ENCODE data around the gene ZNF692. TPM values are rescaled to one million over a fixed set of nuclear protein-coding genes. Genes with fewer than 3 reads are reported as not detected.

ZNF692 gene
- total RNA-seq, 2 donors from 2014 or later: 65.0 to 99.7 TPM

DNA sequence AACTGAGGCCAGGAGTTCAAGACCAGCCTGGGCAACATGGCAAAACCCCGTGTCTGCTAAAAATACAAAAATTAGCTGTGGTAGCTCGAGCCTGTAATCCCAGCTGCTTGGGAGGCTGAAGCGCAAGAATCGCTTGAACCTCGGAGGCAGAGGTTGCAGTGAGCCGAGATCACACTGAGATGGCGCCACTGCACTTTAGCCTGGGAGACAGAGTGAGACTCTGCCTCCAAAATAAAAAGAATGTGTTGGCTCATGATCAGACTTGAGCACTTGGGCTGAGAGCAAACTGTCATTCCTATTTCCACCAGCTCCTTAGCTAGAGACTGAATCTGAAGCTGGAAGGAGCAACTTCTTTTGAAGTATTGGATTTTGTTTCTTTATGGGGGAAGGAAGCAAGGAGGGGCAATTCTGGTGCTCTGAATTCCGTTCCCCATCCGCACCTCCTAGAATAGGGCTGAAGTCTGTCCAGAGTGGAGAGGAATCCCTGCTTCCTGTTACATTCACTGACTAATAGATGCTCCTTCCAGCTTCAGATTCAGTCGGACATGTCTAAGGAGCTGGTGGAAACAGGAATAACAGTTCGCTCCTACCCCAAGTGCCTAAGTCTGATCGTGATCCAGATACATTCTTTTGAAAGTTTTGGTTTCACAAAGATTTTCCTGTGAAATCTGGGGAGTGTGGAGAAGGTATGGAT, 17.0 kb downstream of the ZNF692 start:
- no peaks in the 10 kb centered on the region for H3K4me1 ChIP-seq (replicated peaks)
- no peak for DNase-seq (ENCODE audit: low spot score)

DNA sequence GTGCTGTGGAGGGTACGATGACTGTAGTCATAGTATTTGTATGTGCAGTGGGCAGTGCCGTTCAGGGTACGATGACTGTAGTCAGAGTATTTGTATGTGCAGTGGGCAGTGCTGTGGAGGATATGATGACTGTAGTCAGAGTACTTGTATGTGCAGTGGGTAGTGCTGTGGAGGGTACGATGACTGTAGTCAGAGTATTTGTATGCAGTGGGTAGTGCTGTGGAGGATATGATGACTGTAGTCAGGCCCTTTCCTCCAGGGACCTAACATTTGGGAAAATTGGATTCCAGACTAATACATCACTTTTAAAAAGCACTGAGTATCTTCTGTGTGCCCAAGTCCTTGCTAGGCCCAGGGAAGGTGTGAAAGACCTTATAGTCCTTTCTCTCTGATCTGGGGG, 17.9 kb downstream of the ZNF692 start:
- Histone ChIP-seq H3K4me3 (no peak overlapping the region), H3K27ac (no peak overlapping the region), H3K4me1 (replicated peaks) (no peaks in the 10 kb centered on the region), H3K36me3 (peaks cover 6% of the 10 kb centered on the region in 2 donors), H3K27me3 (replicated peaks; ENCODE audit: insufficient read depth) (no peaks in the 10 kb centered on the region), H3K9me3 (no peaks in the 10 kb centered on the region)
- intact Hi-C loops (cut with DNase I): no loop called here
- no peak for TF ChIP-seq POLR2A (IDR thresholded peaks at IDR 0.05)
- TF ChIP-seq, protein P1, sequence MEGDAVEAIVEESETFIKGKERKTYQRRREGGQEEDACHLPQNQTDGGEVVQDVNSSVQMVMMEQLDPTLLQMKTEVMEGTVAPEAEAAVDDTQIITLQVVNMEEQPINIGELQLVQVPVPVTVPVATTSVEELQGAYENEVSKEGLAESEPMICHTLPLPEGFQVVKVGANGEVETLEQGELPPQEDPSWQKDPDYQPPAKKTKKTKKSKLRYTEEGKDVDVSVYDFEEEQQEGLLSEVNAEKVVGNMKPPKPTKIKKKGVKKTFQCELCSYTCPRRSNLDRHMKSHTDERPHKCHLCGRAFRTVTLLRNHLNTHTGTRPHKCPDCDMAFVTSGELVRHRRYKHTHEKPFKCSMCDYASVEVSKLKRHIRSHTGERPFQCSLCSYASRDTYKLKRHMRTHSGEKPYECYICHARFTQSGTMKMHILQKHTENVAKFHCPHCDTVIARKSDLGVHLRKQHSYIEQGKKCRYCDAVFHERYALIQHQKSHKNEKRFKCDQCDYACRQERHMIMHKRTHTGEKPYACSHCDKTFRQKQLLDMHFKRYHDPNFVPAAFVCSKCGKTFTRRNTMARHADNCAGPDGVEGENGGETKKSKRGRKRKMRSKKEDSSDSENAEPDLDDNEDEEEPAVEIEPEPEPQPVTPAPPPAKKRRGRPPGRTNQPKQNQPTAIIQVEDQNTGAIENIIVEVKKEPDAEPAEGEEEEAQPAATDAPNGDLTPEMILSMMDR (IDR thresholded peaks at IDR 0.05): no peak
- no peak for TF ChIP-seq POLR2AphosphoS5 (IDR thresholded peaks at IDR 0.05)
- no peak for DNase-seq (ENCODE audit: low spot score)
- WGBS: 89% methylated on average over 4 of the region's 4 CpGs

More for the DNA sequence above, 17.0 kb downstream of the ZNF692 start:
- WGBS: 50% methylated on average over 12 of the region's 12 CpGs
- no peaks in the 10 kb centered on the region for H3K9me3 ChIP-seq
- intact Hi-C loops (cut with DNase I): no loop called here
- no peak for TF ChIP-seq POLR2A (IDR thresholded peaks at IDR 0.05)
- TF ChIP-seq, protein P1 (IDR thresholded peaks at IDR 0.05): peak in 2 of 4 experiments; percentile 47 to 50
- H3K27ac ChIP-seq: no peak overlapping the region
- no peak overlapping the region for H3K4me3 ChIP-seq
- H3K27me3 ChIP-seq (replicated peaks; ENCODE audit: insufficient read depth): no peaks in the 10 kb centered on the region
- H3K36me3 ChIP-seq: peaks cover 9 to 13% of the 10 kb centered on the region in 2 donors

DNA sequence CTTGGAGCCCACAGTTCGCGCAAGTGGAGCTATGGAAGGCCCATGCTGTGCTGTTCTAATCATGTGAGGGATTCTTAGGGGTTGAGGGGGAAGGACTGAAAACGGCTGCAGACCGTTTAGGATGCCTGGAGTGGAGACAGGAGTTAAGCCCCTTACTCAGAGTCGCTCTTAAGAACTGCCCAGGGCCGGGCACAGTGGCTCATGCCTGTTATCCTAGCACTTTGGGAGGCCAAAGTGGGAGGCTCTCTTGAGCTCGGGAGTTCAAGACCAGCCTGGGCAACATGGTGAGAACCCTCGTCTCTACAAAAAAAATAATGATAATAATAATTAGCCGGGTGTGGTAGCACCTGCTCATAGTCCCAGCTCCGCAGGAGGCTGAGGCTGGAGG, 19.7 kb downstream of the ZNF692 start:
- peak overlapping the region; percentile 95 to 99 for H3K27ac ChIP-seq
- TF ChIP-seq, protein P1 (IDR thresholded peaks at IDR 0.05): no peak
- TF ChIP-seq POLR2AphosphoS5 (IDR thresholded peaks at IDR 0.05): no peak
- TF ChIP-seq POLR2A (IDR thresholded peaks at IDR 0.05): no peak
- no peaks in the 10 kb centered on the region for H3K36me3 ChIP-seq
- H3K9me3 ChIP-seq: no peaks in the 10 kb centered on the region
- no peaks in the 10 kb centered on the region for H3K4me1 ChIP-seq (replicated peaks)
- WGBS: 13% methylated on average over 9 of the region's 10 CpGs
- H3K27me3 ChIP-seq (replicated peaks; ENCODE audit: insufficient read depth): no peaks in the 10 kb centered on the region
- DNase-seq (ENCODE audit: low spot score): no peak
- intact Hi-C loops (cut with DNase I): no loop called here
- H3K4me3 ChIP-seq: peak overlapping the region; percentile 51 to 77

DNA sequence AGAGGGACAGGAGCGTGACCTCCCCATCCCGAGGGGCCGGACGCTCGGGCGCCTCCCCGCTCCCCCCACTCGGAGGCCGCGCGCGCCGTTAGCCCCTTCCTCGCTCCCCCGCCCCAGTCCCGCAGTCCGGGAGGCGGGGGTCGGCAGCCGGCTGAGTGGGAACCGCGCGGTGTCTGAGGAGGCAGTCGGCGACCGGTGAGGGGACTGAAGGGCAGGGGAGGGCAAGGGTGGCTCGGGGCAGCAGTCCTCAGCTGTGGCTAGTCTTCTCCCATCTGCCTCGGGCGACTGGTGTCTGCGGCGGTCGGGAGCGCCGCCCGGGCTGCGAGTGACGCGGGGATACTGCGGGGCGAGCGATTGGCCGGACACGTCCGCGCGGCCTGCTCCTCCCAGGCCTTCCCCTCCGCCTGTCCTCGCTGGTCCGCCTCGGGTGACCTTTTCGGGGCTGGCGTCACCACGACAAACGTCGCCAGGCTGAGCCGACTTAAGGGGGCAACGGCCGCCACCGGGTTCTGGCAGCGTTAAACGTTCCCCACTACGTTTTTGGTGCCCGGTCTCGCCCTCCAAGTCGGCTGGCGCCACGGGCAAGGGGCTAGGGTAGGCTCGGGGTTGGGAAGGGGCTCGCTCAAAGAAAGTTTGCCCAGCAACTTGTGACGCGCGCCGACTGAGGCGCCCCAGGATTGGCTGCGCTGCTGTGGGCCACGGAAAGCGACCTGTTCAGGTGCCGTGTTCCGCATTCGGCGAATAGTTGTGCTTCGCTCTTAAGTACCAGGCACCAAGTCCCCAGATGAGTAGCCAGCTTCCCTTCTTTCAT, 20.3 kb downstream of the ZNF692 start:
- H3K9me3 ChIP-seq: no peaks in the 10 kb centered on the region
- peak; percentile 91 for DNase-seq (ENCODE audit: low spot score)
- intact Hi-C loops (cut with DNase I): no loop called here
- no peaks in the 10 kb centered on the region for H3K36me3 ChIP-seq
- H3K27ac ChIP-seq: peak overlapping the region; percentile 95 to 99
- no peaks in the 10 kb centered on the region for H3K27me3 ChIP-seq (replicated peaks; ENCODE audit: insufficient read depth)
- TF ChIP-seq, protein P1 (IDR thresholded peaks at IDR 0.05): no peak
- peak; percentile 67 for TF ChIP-seq POLR2AphosphoS5 (IDR thresholded peaks at IDR 0.05)
- WGBS: 0% methylated on average over 73 of the region's 82 CpGs
- peak overlapping the region; percentile 51 to 77 for H3K4me3 ChIP-seq
- H3K4me1 ChIP-seq (replicated peaks): no peaks in the 10 kb centered on the region

All from prostate gland (tissue), 2 donors.